Fibroblast of mammary gland (primary cell): ENCODE results near the gene GLE1.

Experiments
- DNase-seq: peaks from one replicate; pipeline ENCODE4 v3.0.0-alpha.2; 2010; ENCODE audit warnings: low read depth
- H3K4me3 ChIP-seq: 2 replicates; pipeline ENCODE4 v1.5.1; 2011; ENCODE audit warnings: low read depth, mild to moderate bottlenecking, low read length, moderate library complexity; ENCODE audit not compliant: control insufficient read depth
- TF ChIP-seq, protein P1 (sequence below): conservative IDR thresholded peaks from 2 replicates; pipeline ENCODE4 v1.5.1; 2011; ENCODE audit warnings: low read depth, low read length, inconsistent platforms; ENCODE audit not compliant: control insufficient read depth, insufficient read depth

Gene GLE1, protein sequence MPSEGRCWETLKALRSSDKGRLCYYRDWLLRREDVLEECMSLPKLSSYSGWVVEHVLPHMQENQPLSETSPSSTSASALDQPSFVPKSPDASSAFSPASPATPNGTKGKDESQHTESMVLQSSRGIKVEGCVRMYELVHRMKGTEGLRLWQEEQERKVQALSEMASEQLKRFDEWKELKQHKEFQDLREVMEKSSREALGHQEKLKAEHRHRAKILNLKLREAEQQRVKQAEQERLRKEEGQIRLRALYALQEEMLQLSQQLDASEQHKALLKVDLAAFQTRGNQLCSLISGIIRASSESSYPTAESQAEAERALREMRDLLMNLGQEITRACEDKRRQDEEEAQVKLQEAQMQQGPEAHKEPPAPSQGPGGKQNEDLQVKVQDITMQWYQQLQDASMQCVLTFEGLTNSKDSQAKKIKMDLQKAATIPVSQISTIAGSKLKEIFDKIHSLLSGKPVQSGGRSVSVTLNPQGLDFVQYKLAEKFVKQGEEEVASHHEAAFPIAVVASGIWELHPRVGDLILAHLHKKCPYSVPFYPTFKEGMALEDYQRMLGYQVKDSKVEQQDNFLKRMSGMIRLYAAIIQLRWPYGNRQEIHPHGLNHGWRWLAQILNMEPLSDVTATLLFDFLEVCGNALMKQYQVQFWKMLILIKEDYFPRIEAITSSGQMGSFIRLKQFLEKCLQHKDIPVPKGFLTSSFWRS

DNA sequence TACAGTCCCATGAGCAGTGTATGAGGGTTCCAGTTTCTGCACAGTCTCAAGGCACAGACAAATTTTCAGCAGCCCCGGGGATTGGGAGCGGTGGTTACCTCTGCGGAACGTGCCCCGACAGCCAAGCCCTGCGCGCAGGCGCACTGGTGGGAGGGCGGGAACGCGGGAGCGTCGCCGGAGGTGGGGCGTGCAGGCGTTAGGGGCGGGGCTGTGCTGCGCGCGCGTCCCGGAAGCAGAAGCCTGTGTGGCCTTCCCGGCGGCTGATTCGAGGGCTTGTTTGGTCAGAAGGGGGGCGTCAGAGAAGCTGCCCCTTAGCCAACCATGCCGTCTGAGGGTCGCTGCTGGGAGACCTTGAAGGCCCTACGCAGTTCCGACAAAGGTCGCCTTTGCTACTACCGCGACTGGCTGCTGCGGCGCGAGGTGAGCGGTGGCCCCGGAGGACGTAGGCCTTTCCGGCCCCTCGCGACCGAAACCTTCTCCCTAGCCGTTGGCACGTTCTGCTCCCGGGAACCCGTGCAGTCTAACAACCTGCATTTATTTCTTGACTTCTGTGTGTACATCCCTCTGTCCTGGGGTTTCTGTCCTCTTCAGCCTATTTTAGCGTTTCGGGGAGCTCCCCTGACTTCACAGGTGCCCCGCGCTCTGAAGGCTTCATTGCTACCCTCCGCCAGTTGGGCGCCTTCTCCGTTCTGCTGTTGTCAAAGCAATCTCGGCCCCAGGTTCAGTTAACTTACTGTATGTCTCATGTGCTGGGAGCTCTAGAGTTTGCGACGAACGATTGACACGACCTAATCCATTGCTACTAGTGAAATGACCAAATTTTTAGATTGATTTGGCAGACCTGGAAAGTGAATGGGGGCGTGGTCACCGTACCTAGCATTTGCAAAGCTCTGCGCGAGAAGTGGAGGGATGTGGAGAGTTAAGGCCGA, at the start of gene GLE1:
GLE1 (plus strand) TSS at position 235 of the 929 bp plus-strand sequence; CDS start at position 322, 87 bp downstream.
- H3K4me3 ChIP-seq = peak within 1 kb of the TSS; percentile 94
- TF ChIP-seq, protein P1, sequence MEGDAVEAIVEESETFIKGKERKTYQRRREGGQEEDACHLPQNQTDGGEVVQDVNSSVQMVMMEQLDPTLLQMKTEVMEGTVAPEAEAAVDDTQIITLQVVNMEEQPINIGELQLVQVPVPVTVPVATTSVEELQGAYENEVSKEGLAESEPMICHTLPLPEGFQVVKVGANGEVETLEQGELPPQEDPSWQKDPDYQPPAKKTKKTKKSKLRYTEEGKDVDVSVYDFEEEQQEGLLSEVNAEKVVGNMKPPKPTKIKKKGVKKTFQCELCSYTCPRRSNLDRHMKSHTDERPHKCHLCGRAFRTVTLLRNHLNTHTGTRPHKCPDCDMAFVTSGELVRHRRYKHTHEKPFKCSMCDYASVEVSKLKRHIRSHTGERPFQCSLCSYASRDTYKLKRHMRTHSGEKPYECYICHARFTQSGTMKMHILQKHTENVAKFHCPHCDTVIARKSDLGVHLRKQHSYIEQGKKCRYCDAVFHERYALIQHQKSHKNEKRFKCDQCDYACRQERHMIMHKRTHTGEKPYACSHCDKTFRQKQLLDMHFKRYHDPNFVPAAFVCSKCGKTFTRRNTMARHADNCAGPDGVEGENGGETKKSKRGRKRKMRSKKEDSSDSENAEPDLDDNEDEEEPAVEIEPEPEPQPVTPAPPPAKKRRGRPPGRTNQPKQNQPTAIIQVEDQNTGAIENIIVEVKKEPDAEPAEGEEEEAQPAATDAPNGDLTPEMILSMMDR = no peak
- DNase-seq = peak; percentile 84

DNA sequence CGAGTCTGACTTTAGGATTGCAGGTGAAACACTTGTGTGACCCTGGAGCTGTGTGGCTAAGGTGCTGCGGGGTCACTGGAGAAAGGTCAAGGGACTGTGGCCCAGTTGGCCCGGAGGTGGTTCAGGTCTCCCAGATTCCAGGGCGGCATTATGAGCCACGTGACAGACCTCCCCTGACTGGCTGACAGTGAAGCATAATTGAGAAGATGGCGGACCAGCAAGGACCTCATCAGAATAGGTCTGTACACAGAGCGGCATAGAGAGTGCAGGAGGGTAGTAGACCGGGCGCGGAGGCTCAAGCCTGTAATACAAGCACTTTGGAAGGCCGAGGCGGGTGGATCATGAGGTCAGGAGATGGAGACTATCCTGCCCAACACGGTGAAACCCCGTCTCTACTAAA, 49.5 kb upstream of the GLE1 start:
- TF ChIP-seq, protein P1 = no peak
- no peak for DNase-seq
- H3K4me3 ChIP-seq = no peak overlapping the region

DNA sequence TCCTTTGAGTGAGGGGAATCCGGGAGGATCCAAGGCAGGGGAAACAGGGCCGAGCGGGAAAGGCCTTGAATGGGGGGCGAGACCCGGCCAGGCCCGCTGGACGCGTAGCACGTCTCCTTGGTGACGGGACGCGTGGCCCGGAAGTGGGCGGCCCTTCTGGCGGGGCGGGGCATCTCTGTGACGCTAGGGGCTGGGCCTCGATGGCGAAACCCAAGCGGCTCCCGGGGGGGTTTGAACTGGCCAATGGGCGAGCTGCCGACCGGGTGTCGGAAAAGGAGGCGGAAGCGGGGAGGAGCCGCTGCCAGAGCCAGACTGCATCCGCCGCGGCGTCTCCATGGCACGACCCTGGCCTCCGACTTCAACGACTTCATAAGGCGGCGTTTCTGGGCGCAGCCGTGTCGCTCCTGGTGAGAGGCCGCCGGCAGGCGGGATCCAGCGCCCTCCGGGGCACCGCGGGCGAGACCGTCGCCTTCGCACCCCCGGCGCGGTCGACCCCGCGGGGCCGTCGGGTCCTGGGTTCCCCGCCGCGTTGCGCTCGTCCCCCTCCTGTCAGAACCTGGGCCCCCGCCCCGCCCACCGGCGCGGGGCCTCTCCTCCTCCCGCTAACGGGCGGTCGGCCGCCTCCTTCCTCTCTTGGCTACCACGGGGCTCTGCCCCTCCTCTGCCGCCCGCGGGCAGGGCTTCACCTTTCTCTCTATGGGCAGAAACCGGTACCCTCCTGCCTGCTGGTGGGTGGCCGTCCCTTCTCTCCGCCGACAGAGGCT, 48.5 kb upstream of the GLE1 start, which contains the start of gene ODF2:
ODF2 (plus strand) TSS at position 158 of the 764 bp plus-strand sequence; CDS start at position 244, 86 bp downstream.
- TF ChIP-seq, protein P1 = no peak
- DNase-seq = peak; percentile 91
- peak within 1 kb of the TSS; percentile 75 for H3K4me3 ChIP-seq

DNA sequence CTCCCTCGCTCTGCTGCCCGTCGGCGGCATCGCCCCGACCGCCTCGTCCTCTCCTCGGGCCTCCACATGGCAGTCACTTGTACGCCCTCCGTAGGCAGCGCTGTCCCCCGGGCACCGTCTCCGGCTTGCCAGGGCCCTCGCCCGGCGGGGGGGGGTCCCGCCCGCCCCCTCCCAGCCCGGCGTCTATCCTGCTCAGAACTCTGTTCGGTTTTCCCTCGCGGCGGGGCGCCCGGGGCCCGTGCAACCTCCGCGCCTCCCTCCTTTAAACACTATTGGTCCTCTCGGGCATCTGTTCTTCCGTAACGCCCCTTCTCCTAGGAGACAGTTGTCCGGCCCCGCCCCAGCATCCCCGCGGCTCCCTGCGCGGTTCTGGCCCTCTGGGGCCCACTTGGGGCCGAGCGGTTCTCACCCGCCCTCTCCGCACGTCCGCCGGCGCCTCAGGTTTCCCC, 47.9 kb upstream of the GLE1 start:
- peak; percentile 64 for DNase-seq
- H3K4me3 ChIP-seq = peak overlapping the region; percentile 75
- TF ChIP-seq, protein P1 = no peak

DNA sequence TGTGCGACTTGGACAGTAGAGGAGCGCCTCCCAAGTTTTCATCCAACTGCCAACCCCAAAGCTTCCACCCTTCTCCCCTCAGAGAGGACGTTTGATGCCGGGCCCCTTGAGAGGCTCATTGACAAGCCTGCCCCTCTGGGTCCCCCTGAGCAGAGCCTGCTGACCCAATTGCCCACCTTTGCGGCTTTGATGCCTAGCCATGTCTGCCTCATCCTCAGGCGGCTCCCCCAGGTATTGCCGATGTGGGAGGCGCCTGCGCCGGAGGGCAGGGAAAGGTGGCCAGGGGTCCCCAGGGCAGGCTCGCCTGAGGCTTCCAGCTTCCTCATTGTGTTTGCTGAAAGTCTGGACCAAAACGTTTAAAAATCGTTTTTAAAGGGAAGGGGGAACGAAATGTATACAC, 47.3 kb upstream of the GLE1 start:
- DNase-seq = no peak
- peak overlapping the region; percentile 75 for H3K4me3 ChIP-seq
- TF ChIP-seq, protein P1 = no peak

DNA sequence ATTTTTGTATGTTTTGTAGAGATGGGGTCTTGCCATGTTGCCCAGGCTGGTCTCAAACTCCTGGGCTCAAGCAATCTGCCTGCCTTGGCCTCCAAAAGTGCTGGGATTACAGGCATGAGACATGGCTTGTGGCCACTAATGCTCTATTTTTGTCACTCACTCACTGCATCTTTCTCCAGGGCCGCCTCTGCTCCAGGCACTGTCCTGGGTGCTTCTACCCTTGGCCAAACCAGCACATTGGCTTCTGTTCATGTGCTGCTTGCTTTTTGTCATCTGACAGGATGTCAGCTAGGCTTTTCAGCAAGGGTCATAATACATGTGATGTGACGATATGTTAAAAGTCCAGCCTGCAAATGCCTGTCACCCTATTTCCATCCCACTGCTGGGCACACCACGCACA, 45.5 kb upstream of the GLE1 start:
- TF ChIP-seq, protein P1 = no peak
- no peak overlapping the region for H3K4me3 ChIP-seq
- no peak for DNase-seq
